Right lobe of liver (tissue), 4 donors: ENCODE data around the gene IL1RAP.

ENCODE experiments used
- POLR2A ChIP-seq: fragments of 450-650 bp; IDR thresholded peaks from one replicate; pipeline ENCODE4 v1.6.1; 2017; ENCODE audit warnings: antibody characterized with exemption, mild to moderate bottlenecking
- TF ChIP-seq, protein P1 (sequence below), 4 donors: fragments of 200-600 bp in 3 of 4; fragments of 450-650 bp in 1 of 4; IDR thresholded peaks; one replicate each; pipeline versions ENCODE4 v1.5.1 to v1.8.0; 2016 to 2022; ENCODE audit warnings: antibody characterized with exemption in 4 of 4, mild to moderate bottlenecking in 2 of 4
- donor health status: DM: no; HTN: no; CAD: no.
- donor health status: DM: no; HTN: no; CAD: no.
- donor health status: DM: no; HTN: yes; CAD: no.

GRCh38 chr3:190496859-190497258 lies 17.0 kb upstream of the IL1RAP start:
- TF ChIP-seq, protein P1, sequence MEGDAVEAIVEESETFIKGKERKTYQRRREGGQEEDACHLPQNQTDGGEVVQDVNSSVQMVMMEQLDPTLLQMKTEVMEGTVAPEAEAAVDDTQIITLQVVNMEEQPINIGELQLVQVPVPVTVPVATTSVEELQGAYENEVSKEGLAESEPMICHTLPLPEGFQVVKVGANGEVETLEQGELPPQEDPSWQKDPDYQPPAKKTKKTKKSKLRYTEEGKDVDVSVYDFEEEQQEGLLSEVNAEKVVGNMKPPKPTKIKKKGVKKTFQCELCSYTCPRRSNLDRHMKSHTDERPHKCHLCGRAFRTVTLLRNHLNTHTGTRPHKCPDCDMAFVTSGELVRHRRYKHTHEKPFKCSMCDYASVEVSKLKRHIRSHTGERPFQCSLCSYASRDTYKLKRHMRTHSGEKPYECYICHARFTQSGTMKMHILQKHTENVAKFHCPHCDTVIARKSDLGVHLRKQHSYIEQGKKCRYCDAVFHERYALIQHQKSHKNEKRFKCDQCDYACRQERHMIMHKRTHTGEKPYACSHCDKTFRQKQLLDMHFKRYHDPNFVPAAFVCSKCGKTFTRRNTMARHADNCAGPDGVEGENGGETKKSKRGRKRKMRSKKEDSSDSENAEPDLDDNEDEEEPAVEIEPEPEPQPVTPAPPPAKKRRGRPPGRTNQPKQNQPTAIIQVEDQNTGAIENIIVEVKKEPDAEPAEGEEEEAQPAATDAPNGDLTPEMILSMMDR (IDR thresholded peaks at IDR 0.05), result no peak
- no peak for TF ChIP-seq POLR2A
